HEK293T (cell line): ENCODE results near the gene MYO7A.

Experiments used
- ELF4 ChIP-seq: fragments of 450-650 bp; IDR thresholded peaks from 2 replicates; pipeline ENCODE4 v1.6.1; 2017; ENCODE audit warnings: antibody characterized with exemption
- FOXA1 ChIP-seq: fragments of 450-650 bp; IDR thresholded peaks from 2 replicates; pipeline ENCODE4 v1.6.1; 2016; ENCODE audit warnings: mild to moderate bottlenecking
- HDGF ChIP-seq: fragments of 450-650 bp; IDR thresholded peaks from 2 replicates; pipeline ENCODE4 v1.6.1; 2017; ENCODE audit warnings: antibody characterized with exemption, borderline replicate concordance
- TF ChIP-seq, protein P1 (sequence below): fragments of 450-650 bp; IDR thresholded peaks from 2 replicates; pipeline ENCODE4 v1.6.1; 2016

DNA sequence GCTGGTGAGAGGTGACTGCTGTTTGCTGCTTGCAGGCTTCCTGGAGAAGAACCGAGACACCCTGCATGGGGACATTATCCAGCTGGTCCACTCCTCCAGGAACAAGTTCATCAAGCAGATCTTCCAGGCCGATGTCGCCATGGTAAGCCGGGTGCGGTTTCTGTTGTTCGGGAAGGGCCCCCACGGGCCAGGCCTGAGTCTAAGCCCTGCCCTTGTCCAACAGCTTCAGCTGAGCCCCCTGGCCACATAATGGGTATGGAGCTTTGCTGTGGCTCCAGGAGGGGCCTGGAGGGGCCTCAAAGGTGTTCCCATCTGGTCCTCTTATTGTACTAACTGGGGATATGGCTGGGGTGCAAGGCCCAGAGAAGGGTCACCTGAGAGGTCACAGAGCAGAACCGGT lies 38.0 kb downstream of the MYO7A start:
- TF ChIP-seq HDGF (no peak), FOXA1 (no peak), ELF4 (no peak)
- TF ChIP-seq, protein P1, sequence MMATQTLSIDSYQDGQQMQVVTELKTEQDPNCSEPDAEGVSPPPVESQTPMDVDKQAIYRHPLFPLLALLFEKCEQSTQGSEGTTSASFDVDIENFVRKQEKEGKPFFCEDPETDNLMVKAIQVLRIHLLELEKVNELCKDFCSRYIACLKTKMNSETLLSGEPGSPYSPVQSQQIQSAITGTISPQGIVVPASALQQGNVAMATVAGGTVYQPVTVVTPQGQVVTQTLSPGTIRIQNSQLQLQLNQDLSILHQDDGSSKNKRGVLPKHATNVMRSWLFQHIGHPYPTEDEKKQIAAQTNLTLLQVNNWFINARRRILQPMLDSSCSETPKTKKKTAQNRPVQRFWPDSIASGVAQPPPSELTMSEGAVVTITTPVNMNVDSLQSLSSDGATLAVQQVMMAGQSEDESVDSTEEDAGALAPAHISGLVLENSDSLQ = no peak
